GM12878 (cell line): ENCODE data around the gene RTF1.

Experiments
- CBX5 ChIP-seq: sonication (generic); IDR thresholded peaks from 2 replicates; pipeline ENCODE4 v1.6.1; 2016; ENCODE audit warnings: low read depth, moderate library complexity, mild to moderate bottlenecking, inconsistent platforms
- CTCF ChIP-seq, 3 experiments: IDR thresholded peaks in 2 of 3; conservative IDR thresholded peaks in 1 of 3; 2 replicates each; pipeline ENCODE4 v1.5.1; 2011; ENCODE audit warnings: low read depth in 3 of 3, low read length in 3 of 3, mild to moderate bottlenecking in 3 of 3, control low read depth in 2 of 3, moderate library complexity in 2 of 3, inconsistent platforms in 1 of 3, mixed read lengths in 1 of 3; ENCODE audit not compliant: control insufficient read depth in 2 of 3, insufficient read depth in 1 of 3; ENCODE audit errors: extremely low read depth in 1 of 3
- ZBTB11 ChIP-seq: fragments of 450-650 bp; formaldehyde crosslinking; IDR thresholded peaks from 2 replicates; pipeline ENCODE4 v1.5.0; 2022; ENCODE audit warnings: mild to moderate bottlenecking, missing genetic modification characterization
- TF ChIP-seq, protein P1 (sequence below): fragments of 450-650 bp; IDR thresholded peaks from 2 replicates; pipeline ENCODE4 v1.6.1; 2018; ENCODE audit warnings: mild to moderate bottlenecking, low read depth, moderate library complexity; ENCODE audit not compliant: partially characterized antibody
- TF ChIP-seq, protein P2 (sequence below): fragments of 150-350 bp; IDR thresholded peaks from 2 replicates; pipeline ENCODE4 v1.6.1; 2016; ENCODE audit warnings: low read depth, low read length

DNA sequence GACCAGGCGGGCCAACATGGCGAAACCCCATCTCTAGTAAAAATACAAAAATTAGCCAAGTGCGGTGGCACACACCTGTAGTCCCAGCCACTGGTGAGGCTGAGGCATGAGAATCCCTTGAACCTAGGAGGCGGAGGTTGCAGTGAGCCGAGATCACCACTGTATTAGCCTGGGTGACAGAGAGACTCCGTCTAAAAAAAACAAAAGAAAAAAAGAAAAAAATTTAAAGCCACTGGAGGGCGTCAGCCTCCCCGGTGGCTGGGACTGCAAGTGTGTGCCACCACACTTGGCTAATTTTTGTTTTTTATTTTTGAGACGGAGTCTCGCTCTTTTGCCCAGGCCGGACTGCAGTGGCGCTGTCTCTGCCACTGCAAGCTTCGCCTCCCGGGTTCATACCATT is 7.9 kb downstream of the RTF1 start:
- TF ChIP-seq CTCF (IDR thresholded peaks at IDR 0.05 in 2 of 3, conservative IDR thresholded peaks at IDR 0.05 in 1 of 3; ENCODE audit: control insufficient read depth in 2 of 3, extremely low read depth in 1 of 3, insufficient read depth in 1 of 3, low read depth in 3 of 3, low read length in 3 of 3) (no peak), CBX5 (no peak), ZBTB11 (CRISPR knock-in tag) (no peak)
- TF ChIP-seq, protein P1, sequence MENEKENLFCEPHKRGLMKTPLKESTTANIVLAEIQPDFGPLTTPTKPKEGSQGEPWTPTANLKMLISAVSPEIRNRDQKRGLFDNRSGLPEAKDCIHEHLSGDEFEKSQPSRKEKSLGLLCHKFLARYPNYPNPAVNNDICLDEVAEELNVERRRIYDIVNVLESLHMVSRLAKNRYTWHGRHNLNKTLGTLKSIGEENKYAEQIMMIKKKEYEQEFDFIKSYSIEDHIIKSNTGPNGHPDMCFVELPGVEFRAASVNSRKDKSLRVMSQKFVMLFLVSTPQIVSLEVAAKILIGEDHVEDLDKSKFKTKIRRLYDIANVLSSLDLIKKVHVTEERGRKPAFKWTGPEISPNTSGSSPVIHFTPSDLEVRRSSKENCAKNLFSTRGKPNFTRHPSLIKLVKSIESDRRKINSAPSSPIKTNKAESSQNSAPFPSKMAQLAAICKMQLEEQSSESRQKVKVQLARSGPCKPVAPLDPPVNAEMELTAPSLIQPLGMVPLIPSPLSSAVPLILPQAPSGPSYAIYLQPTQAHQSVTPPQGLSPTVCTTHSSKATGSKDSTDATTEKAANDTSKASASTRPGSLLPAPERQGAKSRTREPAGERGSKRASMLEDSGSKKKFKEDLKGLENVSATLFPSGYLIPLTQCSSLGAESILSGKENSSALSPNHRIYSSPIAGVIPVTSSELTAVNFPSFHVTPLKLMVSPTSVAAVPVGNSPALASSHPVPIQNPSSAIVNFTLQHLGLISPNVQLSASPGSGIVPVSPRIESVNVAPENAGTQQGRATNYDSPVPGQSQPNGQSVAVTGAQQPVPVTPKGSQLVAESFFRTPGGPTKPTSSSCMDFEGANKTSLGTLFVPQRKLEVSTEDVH, result no peak
- TF ChIP-seq, protein P2, sequence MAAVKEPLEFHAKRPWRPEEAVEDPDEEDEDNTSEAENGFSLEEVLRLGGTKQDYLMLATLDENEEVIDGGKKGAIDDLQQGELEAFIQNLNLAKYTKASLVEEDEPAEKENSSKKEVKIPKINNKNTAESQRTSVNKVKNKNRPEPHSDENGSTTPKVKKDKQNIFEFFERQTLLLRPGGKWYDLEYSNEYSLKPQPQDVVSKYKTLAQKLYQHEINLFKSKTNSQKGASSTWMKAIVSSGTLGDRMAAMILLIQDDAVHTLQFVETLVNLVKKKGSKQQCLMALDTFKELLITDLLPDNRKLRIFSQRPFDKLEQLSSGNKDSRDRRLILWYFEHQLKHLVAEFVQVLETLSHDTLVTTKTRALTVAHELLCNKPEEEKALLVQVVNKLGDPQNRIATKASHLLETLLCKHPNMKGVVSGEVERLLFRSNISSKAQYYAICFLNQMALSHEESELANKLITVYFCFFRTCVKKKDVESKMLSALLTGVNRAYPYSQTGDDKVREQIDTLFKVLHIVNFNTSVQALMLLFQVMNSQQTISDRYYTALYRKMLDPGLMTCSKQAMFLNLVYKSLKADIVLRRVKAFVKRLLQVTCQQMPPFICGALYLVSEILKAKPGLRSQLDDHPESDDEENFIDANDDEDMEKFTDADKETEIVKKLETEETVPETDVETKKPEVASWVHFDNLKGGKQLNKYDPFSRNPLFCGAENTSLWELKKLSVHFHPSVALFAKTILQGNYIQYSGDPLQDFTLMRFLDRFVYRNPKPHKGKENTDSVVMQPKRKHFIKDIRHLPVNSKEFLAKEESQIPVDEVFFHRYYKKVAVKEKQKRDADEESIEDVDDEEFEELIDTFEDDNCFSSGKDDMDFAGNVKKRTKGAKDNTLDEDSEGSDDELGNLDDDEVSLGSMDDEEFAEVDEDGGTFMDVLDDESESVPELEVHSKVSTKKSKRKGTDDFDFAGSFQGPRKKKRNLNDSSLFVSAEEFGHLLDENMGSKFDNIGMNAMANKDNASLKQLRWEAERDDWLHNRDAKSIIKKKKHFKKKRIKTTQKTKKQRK, result no peak
